H1 (cell line): Measurements from ENCODE around the gene ZNF101. TPM values are rescaled to one million over a fixed set of nuclear protein-coding genes. Genes with fewer than 3 reads are reported as not detected.

Source experiments
- CTCF ChIA-PET: fragments of 300-600 bp; sonication (Branson Sonifier 250); formaldehyde crosslinking; loops from one replicate; lab custom pipeline; 2021; ENCODE audit not compliant: partially characterized antibody; lab: Charles Lee
- POLR2A ChIA-PET: fragments of 300-600 bp; sonication (Branson Sonifier 250); formaldehyde crosslinking; loops from one replicate; lab custom pipeline; 2021; ENCODE audit warnings: inconsistent platforms; ENCODE audit not compliant: partially characterized antibody; lab: Charles Lee
- DNase-seq, 2 experiments: peaks; one replicate each; pipeline versions ENCODE4 v3.0.0 to v3.0.0-alpha.2; 2010 to 2022; ENCODE audit warnings: low spot score in 2 of 2, low read depth in 1 of 2, mixed read lengths in 1 of 2
- FAIRE-seq: peaks from 2 replicates; lab custom pipeline; 2011; peaks lifted over from hg19 to GRCh38; lab: Jason Lieb, UNC
- H2AFZ ChIP-seq: 2 replicates; pipeline ENCODE4 v1.8.1; 2012; ENCODE audit warnings: low read length, inconsistent platforms
- H2AK5ac ChIP-seq: 2 replicates; pipeline ENCODE4 v1.6.1; 2013; ENCODE audit warnings: low read depth, low read length
- H2BK120ac ChIP-seq: replicated peaks from 2 replicates; pipeline ENCODE3; 2013; ENCODE audit warnings: low read depth, low read length, inconsistent platforms
- H2BK12ac ChIP-seq: 2 replicates; pipeline ENCODE4 v1.6.1; 2013; ENCODE audit warnings: low read depth, low read length
- H2BK15ac ChIP-seq: 2 replicates; pipeline ENCODE4 v1.6.1; 2013; ENCODE audit warnings: low read length
- H2BK20ac ChIP-seq: 2 replicates; pipeline ENCODE4 v1.6.1; 2013; ENCODE audit warnings: low read length
- H2BK5ac ChIP-seq: 2 replicates; pipeline ENCODE4 v1.6.1; 2013; ENCODE audit warnings: low read depth, low read length
- H3K14ac ChIP-seq: 2 replicates; pipeline ENCODE4 v1.6.1; 2013; ENCODE audit warnings: inconsistent platforms; ENCODE audit not compliant: insufficient read length
- H3K18ac ChIP-seq: 2 replicates; pipeline ENCODE4 v1.6.1; 2013; ENCODE audit warnings: low read length; ENCODE audit errors: extremely low read depth
- H3K23ac ChIP-seq: 2 replicates; pipeline ENCODE4 v1.6.1; 2013; ENCODE audit warnings: inconsistent platforms; ENCODE audit not compliant: insufficient read length
- H3K23me2 ChIP-seq: 2 replicates; pipeline ENCODE4 v1.6.1; 2013; ENCODE audit warnings: low read depth, low read length
- H3K27ac ChIP-seq: 2 replicates; pipeline ENCODE4 v1.6.1; 2011; ENCODE audit warnings: low read depth, low read length, inconsistent platforms
- H3K27me3 ChIP-seq, 4 experiments: replicated peaks in 1 of 4; 1 replicate in 1 of 4; 2 replicates in 3 of 4; pipeline versions ENCODE4 v1.6.1 to v1.8.1; 2011 to 2013; ENCODE audit warnings: low read length in 3 of 4, mild to moderate bottlenecking in 3 of 4, inconsistent platforms in 2 of 4, mixed read lengths in 2 of 4, moderate library complexity in 1 of 4; ENCODE audit not compliant: control insufficient read depth in 3 of 4, insufficient read depth in 3 of 4; ENCODE audit errors: extremely low read depth in 1 of 4
- H3K36me3 ChIP-seq, 4 experiments: 2 replicates each; pipeline versions ENCODE4 v1.6.1 to v1.8.1; 2011 to 2013; ENCODE audit warnings: mild to moderate bottlenecking in 4 of 4, low read length in 3 of 4, moderate library complexity in 2 of 4, control low read depth in 1 of 4, inconsistent platforms in 1 of 4; ENCODE audit not compliant: insufficient read depth in 4 of 4, control insufficient read depth in 2 of 4
- H3K4ac ChIP-seq: replicated peaks from 2 replicates; pipeline ENCODE3; 2013; ENCODE audit warnings: low read length, low read depth, mixed read lengths, inconsistent platforms; ENCODE audit not compliant: insufficient read length
- H3K4me1 ChIP-seq, 4 experiments: replicated peaks in 1 of 4; 1 replicate in 1 of 4; 2 replicates in 3 of 4; pipeline versions ENCODE4 v1.6.1 to v1.8.1; 2011 to 2013; ENCODE audit warnings: low read length in 3 of 4, inconsistent platforms in 2 of 4, mixed read lengths in 1 of 4; ENCODE audit not compliant: insufficient read depth in 4 of 4, control insufficient read depth in 3 of 4
- H3K4me2 ChIP-seq, 2 experiments: 2 replicates each; pipeline versions ENCODE4 v1.6.1 to v1.8.1; 2011 to 2013; ENCODE audit warnings: low read depth in 2 of 2, low read length in 2 of 2, control low read depth in 1 of 2, inconsistent platforms in 1 of 2, mild to moderate bottlenecking in 1 of 2; ENCODE audit not compliant: insufficient read depth in 1 of 2
- H3K4me3 ChIP-seq, 4 experiments: fragments of 200-600, 300-600 bp in 1 of 4; sonication (generic), shearing (Covaris generic), sonication (Bioruptor Twin) in 1 of 4; 2 replicates each; pipeline versions ENCODE4 v1.5.1 to v1.8.1; 2011 to 2016; ENCODE audit warnings: low read length in 4 of 4, low read depth in 3 of 4, control low read depth in 2 of 4, inconsistent platforms in 2 of 4, mild to moderate bottlenecking in 2 of 4, mixed read lengths in 1 of 4, moderate library complexity in 1 of 4; ENCODE audit not compliant: insufficient read depth in 2 of 4; ENCODE audit errors: extremely low read depth in 1 of 4
- H3K56ac ChIP-seq: replicated peaks from 2 replicates; pipeline ENCODE3; 2013; ENCODE audit warnings: low read depth, mild to moderate bottlenecking, mixed read lengths, low read length, inconsistent platforms; ENCODE audit not compliant: insufficient read length
- H3K79me1 ChIP-seq: 2 replicates; pipeline ENCODE4 v1.6.1; 2013; ENCODE audit warnings: low read depth, low read length, control low read depth
- H3K79me2 ChIP-seq, 2 experiments: 2 replicates each; pipeline versions ENCODE4 v1.6.1 to v1.8.1; 2012 to 2013; ENCODE audit warnings: low read length in 2 of 2, mild to moderate bottlenecking in 2 of 2, inconsistent platforms in 1 of 2; ENCODE audit not compliant: insufficient read depth in 2 of 2, control insufficient read depth in 1 of 2
- H3K9ac ChIP-seq, 4 experiments: replicated peaks in 1 of 4; 1 replicate in 1 of 4; 2 replicates in 3 of 4; pipeline versions ENCODE4 v1.6.1 to v1.8.1; 2011 to 2013; ENCODE audit warnings: low read depth in 3 of 4, low read length in 3 of 4, control low read depth in 2 of 4, mild to moderate bottlenecking in 2 of 4, moderate library complexity in 2 of 4, inconsistent platforms in 1 of 4; ENCODE audit errors: extremely low read depth in 1 of 4
- H3K9me3 ChIP-seq, 2 experiments: 2 replicates each; pipeline versions ENCODE4 v1.6.1 to v1.8.1; 2012 to 2013; ENCODE audit warnings: mild to moderate bottlenecking in 2 of 2, moderate library complexity in 2 of 2, control low read depth in 1 of 2, inconsistent platforms in 1 of 2, low read depth in 1 of 2, low read length in 1 of 2, mixed read lengths in 1 of 2; ENCODE audit not compliant: insufficient read depth in 2 of 2
- H4K20me1 ChIP-seq, 2 experiments: replicated peaks in 1 of 2; 2 replicates each; pipeline versions ENCODE3 to v1.8.1; 2011 to 2013; ENCODE audit warnings: inconsistent platforms in 2 of 2, low read length in 2 of 2, mild to moderate bottlenecking in 1 of 2; ENCODE audit not compliant: insufficient read depth in 2 of 2, control insufficient read depth in 1 of 2
- H4K5ac ChIP-seq: 2 replicates; pipeline ENCODE4 v1.6.1; 2013; ENCODE audit warnings: low read length, low read depth, mixed read lengths, inconsistent platforms; ENCODE audit not compliant: insufficient read length
- H4K8ac ChIP-seq: 2 replicates; pipeline ENCODE4 v1.8.0; 2013; ENCODE audit warnings: mild to moderate bottlenecking, moderate library complexity, low read length, inconsistent platforms; ENCODE audit not compliant: insufficient read depth; ENCODE audit errors: extremely low read depth
- H4K91ac ChIP-seq: replicated peaks from 2 replicates; pipeline ENCODE3; 2013; ENCODE audit warnings: low read length, mixed read lengths, inconsistent platforms; ENCODE audit not compliant: insufficient read length
- ASH2L ChIP-seq: fragments of 200-600, 300-600 bp; sonication (generic); IDR thresholded peaks from one replicate; pipeline ENCODE4 v1.7.1; 2017; ENCODE audit warnings: low read length
- BACH1 ChIP-seq: IDR thresholded peaks from 2 replicates; pipeline ENCODE4 v1.6.1; 2012; ENCODE audit warnings: low read length, improper control_type of control experiment
- BCL11A ChIP-seq, 2 experiments: IDR thresholded peaks; one replicate each; pipeline ENCODE4 v1.6.1; 2011; ENCODE audit warnings: low read depth in 2 of 2, low read length in 2 of 2, mild to moderate bottlenecking in 2 of 2
- CREB1 ChIP-seq: IDR thresholded peaks from 2 replicates; pipeline ENCODE4 v1.6.1; 2012; ENCODE audit warnings: inconsistent platforms
- CTBP2 ChIP-seq: IDR thresholded peaks from 2 replicates; pipeline ENCODE4 v1.7.0; 2011; ENCODE audit warnings: borderline replicate concordance, mild to moderate bottlenecking, moderate library complexity, mixed read lengths, low read length; ENCODE audit not compliant: insufficient read depth, insufficient read length
- FOSL1 ChIP-seq: IDR thresholded peaks from 2 replicates; pipeline ENCODE4 v1.6.1; 2011; ENCODE audit warnings: mild to moderate bottlenecking, low read depth, low read length, moderate library complexity; ENCODE audit not compliant: insufficient read depth
- JUN ChIP-seq: IDR thresholded peaks from 2 replicates; pipeline ENCODE4 v1.6.1; 2011; ENCODE audit warnings: low read depth, mild to moderate bottlenecking, improper control_type of control experiment, low read length
- KDM4A ChIP-seq: IDR thresholded peaks from one replicate; pipeline ENCODE4 v1.7.1; 2012; ENCODE audit warnings: low read depth, mild to moderate bottlenecking, moderate library complexity, low read length, inconsistent platforms; ENCODE audit not compliant: severe bottlenecking
- MAFK ChIP-seq: IDR thresholded peaks from 2 replicates; pipeline ENCODE4 v1.6.1; 2012; ENCODE audit warnings: low read depth, mild to moderate bottlenecking, improper control_type of control experiment, low read length
- MAX ChIP-seq: IDR thresholded peaks from 2 replicates; pipeline ENCODE4 v1.6.1; 2012; ENCODE audit warnings: inconsistent platforms
- NANOG ChIP-seq: IDR thresholded peaks from 2 replicates; pipeline ENCODE4 v1.6.1; 2011; ENCODE audit warnings: low read length, low read depth, mild to moderate bottlenecking, inconsistent platforms; ENCODE audit not compliant: insufficient read depth, poor library complexity, severe bottlenecking
- PHF8 ChIP-seq: fragments of 200-600 bp; sonication (generic); conservative IDR thresholded peaks from 2 replicates; pipeline ENCODE4 v1.7.1; 2012; ENCODE audit warnings: low read depth, mild to moderate bottlenecking, inconsistent platforms, low read length, moderate library complexity
- POLR2A ChIP-seq, 2 experiments: IDR thresholded peaks; 1 replicate in 1 of 2; 2 replicates in 1 of 2; pipeline ENCODE4 v1.6.1; 2011; ENCODE audit warnings: low read depth in 2 of 2, low read length in 2 of 2, mild to moderate bottlenecking in 2 of 2; ENCODE audit errors: control extremely low read depth in 1 of 2
- SRF ChIP-seq: IDR thresholded peaks from 2 replicates; pipeline ENCODE4 v1.6.1; 2011; ENCODE audit warnings: mild to moderate bottlenecking, low read depth, low read length, moderate library complexity
- TBP ChIP-seq: IDR thresholded peaks from 2 replicates; pipeline ENCODE4 v1.6.1; 2011; ENCODE audit warnings: low read depth, low read length, improper control_type of control experiment
- WGBS, 2 experiments: shearing (Covaris generic) in 1 of 2; methylation state at CpG; one replicate each; pipeline versions ENCODE4 v1.1.6 to v1.1.7; 2013 to 2015; ENCODE audit warnings: low lambda C conversion rate in 2 of 2, mixed read lengths in 2 of 2, inconsistent platforms in 1 of 2, low coverage in 1 of 2, missing lambda C conversion rate in 1 of 2; ENCODE audit not compliant: insufficient replicate concordance in 2 of 2, insufficient coverage in 1 of 2, insufficient read length in 1 of 2; ENCODE audit errors: extremely low coverage in 1 of 2, missing lambda C conversion rate in 1 of 2; 5-methylcytosine and 5-hydroxymethylcytosine counted together
- polyA plus RNA-seq, 7 experiments: library from polyadenylated mRNA; depleted of rRNA in 3 of 7; stranded (reverse) in 5 of 7; unstranded in 2 of 7; fragments of >200 nt in 5 of 7; fragments of 200-250 nt in 2 of 7; gene quantifications; 1 replicate in 5 of 7; 2 replicates in 1 of 7; 4 replicates in 1 of 7; pipeline versions ENCODE4 v1.2.1 to v1.2.3, GENCODE V29; 2011 to 2013; ENCODE audit warnings: missing spikeins in 2 of 7, mixed read lengths in 2 of 7
- total RNA-seq: library from RNA; stranded (reverse); fragmentation: NEBNext Ultra II Directional; extraction: Animal tissue kit (Norgen Biotek cat#: 25700); gene quantifications from 2 replicates; pipeline ENCODE4 v1.2.1, GENCODE V29; 2021

The ZNF101 gene
- total and polyA plus RNA-seq, 2 of the 8 experiments (the other 6 are each of a cell fraction or from before 2014, with no cell fraction given), result 13.0 to 50.9 TPM

- Histone ChIP-seq H3K56ac (no peak overlapping the region), H3K79me2 (no peaks in the 10 kb centered on the region), H4K20me1 (peaks cover 7 to 26% of the 10 kb centered on the region in 2 experiments), H2BK15ac (no peak overlapping the region), H3K23ac (no peak overlapping the region), H3K9ac (no peak overlapping the region), H3K27ac (no peak overlapping the region), H2BK20ac (no peak overlapping the region), H3K23me2 (no peaks in the 10 kb centered on the region), H3K18ac (no peak overlapping the region), H4K5ac (no peak overlapping the region), H3K4me3 (no peak overlapping the region), H4K91ac (no peak overlapping the region), H3K36me3 (peaks cover 37 to 85% (median 70%) of the 10 kb centered on the region in 4 experiments), H2AFZ (no peak overlapping the region), H3K27me3 (no peaks in the 10 kb centered on the region), H3K4me1 (no peaks in the 10 kb centered on the region), H3K79me1 (0 out of 2 replicates have a peak, but pooled peaks cover 2% of the 10 kb centered on the region), H3K14ac (no peak overlapping the region), H2AK5ac (no peak overlapping the region), H2BK12ac (no peak overlapping the region), H3K4ac (no peak overlapping the region), H3K4me2 (no peak overlapping the region), H2BK5ac (no peak overlapping the region), H4K8ac (no peak overlapping the region), H3K9me3 (no peaks in the 10 kb centered on the region), H2BK120ac (no peak overlapping the region)
- DNase-seq, result no peak
- POLR2A ChIA-PET, result interaction anchor here (0.9 to 3.8 kb wide), 6 partner anchors 9 to 247 kb away, joined by 3 to 20 read pairs (median 4); partner anchors contain the start of genes ATP13A1 and ZNF101
- FAIRE-seq, result no peak
- TF ChIP-seq NANOG, result no peak
- TF ChIP-seq FOSL1, result no peak
- TF ChIP-seq ASH2L, result no peak
- TF ChIP-seq KDM4A, result no peak
- TF ChIP-seq BACH1, result no peak
- no peak for TF ChIP-seq PHF8
- no peak for TF ChIP-seq TBP
- TF ChIP-seq POLR2A (IDR thresholded peaks at IDR 0.05; ENCODE audit: control extremely low read depth in 1 of 2, low read depth in 2 of 2, low read length in 2 of 2), result no peak
- TF ChIP-seq MAFK, result no peak
- no peak for TF ChIP-seq CREB1
- no peak for TF ChIP-seq JUN
- no peak for TF ChIP-seq SRF
- no peak for TF ChIP-seq MAX
- TF ChIP-seq CTBP2, result no peak
- TF ChIP-seq BCL11A (IDR thresholded peaks at IDR 0.05; ENCODE audit: low read depth in 2 of 2, low read length in 2 of 2), result no peak
- CTCF ChIA-PET, result interaction anchor here (1.1 to 5.7 kb wide), 4 partner anchors 10 to 119 kb away, joined by 3 to 38 read pairs (median 7); no protein-coding TSS in a partner anchor
- WGBS, 2 experiments, result 93% methylated on average over 13 of the region's 13 CpGs; no CpG with 5 or more reads in 1 of the 2 experiments
Measured at GRCh38 chr19:19651076-19651475, 17.6 kb upstream of the ZNF101 start.
